ENCODE measurements around the gene PRLH. TPM values are rescaled to one million over a fixed set of nuclear protein-coding genes. Genes with fewer than 3 reads are reported as not detected.

The PRLH gene
- total RNA-seq, 2 donors from 2014 or later = not detected

GRCh38 chr2:237574894-237575868 is 8.8 kb downstream of the PRLH start:
- no peak overlapping the region for H3K27ac Mint-ChIP-seq
- peaks cover 0 to 5% of the 10 kb centered on the region in 2 donors for H3K4me1 Mint-ChIP-seq (ENCODE audit: low read depth in 2 of 2)
- peaks cover 0 to 4% of the 10 kb centered on the region in 2 donors for H3K27me3 Mint-ChIP-seq
- DNase-seq (ENCODE audit: low spot score) = no peak
- no peak overlapping the region for H3K4me3 Mint-ChIP-seq
- H3K9me3 Mint-ChIP-seq = no peaks in the 10 kb centered on the region
- no peaks in the 10 kb centered on the region for H3K36me3 Mint-ChIP-seq
- no peak for ATAC-seq

- Mint-ChIP-seq H3K36me3 (no peaks in the 10 kb centered on the region), H3K9me3 (no peaks in the 10 kb centered on the region), H3K27ac (no peak overlapping the region), H3K4me1 (ENCODE audit: low read depth in 2 of 2) (peaks cover 0 to 5% of the 10 kb centered on the region in 2 donors), H3K27me3 (peaks cover 0 to 4% of the 10 kb centered on the region in 2 donors), H3K4me3 (no peak overlapping the region)
- ATAC-seq (no peak), DNase-seq (ENCODE audit: low spot score) (no peak)
Measured at GRCh38 chr2:237575869-237576862, 9.8 kb downstream of the PRLH start.

GRCh38 chr2:237576974-237577373 is 10.6 kb downstream of the PRLH start:
- H3K9me3 Mint-ChIP-seq = no peaks in the 10 kb centered on the region
- no peak overlapping the region for H3K27ac Mint-ChIP-seq
- peaks cover 0 to 3% of the 10 kb centered on the region in 2 donors for H3K4me1 Mint-ChIP-seq (ENCODE audit: low read depth in 2 of 2)
- H3K27me3 Mint-ChIP-seq = peaks cover 0 to 4% of the 10 kb centered on the region in 2 donors
- ATAC-seq = no peak
- H3K36me3 Mint-ChIP-seq = no peaks in the 10 kb centered on the region
- H3K4me3 Mint-ChIP-seq = no peak overlapping the region
- no peak for DNase-seq (ENCODE audit: low spot score)

GRCh38 chr2:237577458-237577857 is 11.1 kb downstream of the PRLH start:
- ATAC-seq (no peak), DNase-seq (ENCODE audit: low spot score) (no peak)
- H3K4me3 Mint-ChIP-seq = no peak overlapping the region
- H3K4me1 Mint-ChIP-seq (ENCODE audit: low read depth in 2 of 2) = no peaks in the 10 kb centered on the region
- H3K27me3 Mint-ChIP-seq = peaks cover 0 to 3% of the 10 kb centered on the region in 2 donors
- no peak overlapping the region for H3K27ac Mint-ChIP-seq
- no peaks in the 10 kb centered on the region for H3K9me3 Mint-ChIP-seq
- H3K36me3 Mint-ChIP-seq = no peaks in the 10 kb centered on the region

GRCh38 chr2:237577956-237578870 is 11.8 kb downstream of the PRLH start:
- ATAC-seq (no peak), DNase-seq (ENCODE audit: low spot score) (no peak)
- Mint-ChIP-seq H3K36me3 (no peaks in the 10 kb centered on the region), H3K4me1 (ENCODE audit: low read depth in 2 of 2) (no peaks in the 10 kb centered on the region), H3K9me3 (no peaks in the 10 kb centered on the region), H3K27me3 (peaks cover 0 to 2% of the 10 kb centered on the region in 2 donors), H3K27ac (no peak overlapping the region), H3K4me3 (no peak overlapping the region)

DNA sequence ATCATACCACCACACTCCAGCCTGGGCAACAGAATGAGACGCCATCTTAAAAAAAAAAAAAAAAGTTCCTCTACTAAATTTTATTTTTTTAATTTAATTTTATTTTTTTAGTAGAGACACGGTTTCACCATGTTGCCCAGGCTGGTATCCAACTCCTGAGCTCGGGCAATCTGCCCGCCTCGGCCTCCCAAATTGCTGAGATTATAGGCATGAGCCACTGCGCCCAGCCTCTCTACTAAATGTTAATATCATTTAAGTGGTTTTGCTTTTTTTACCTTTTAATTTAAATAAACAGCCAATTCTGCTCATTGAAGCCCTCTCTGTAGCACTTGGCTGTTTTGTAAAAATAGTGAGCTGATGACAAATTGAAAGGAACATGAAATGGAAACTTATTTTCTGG is 15.0 kb downstream of the PRLH start:
- Mint-ChIP-seq H3K4me3 (no peak overlapping the region), H3K27ac (no peak overlapping the region), H3K4me1 (ENCODE audit: low read depth in 2 of 2) (no peaks in the 10 kb centered on the region), H3K27me3 (peaks cover 0 to 2% of the 10 kb centered on the region in 2 donors), H3K36me3 (no peaks in the 10 kb centered on the region), H3K9me3 (no peaks in the 10 kb centered on the region)
- ATAC-seq (no peak), DNase-seq (ENCODE audit: low spot score) (no peak)

DNA sequence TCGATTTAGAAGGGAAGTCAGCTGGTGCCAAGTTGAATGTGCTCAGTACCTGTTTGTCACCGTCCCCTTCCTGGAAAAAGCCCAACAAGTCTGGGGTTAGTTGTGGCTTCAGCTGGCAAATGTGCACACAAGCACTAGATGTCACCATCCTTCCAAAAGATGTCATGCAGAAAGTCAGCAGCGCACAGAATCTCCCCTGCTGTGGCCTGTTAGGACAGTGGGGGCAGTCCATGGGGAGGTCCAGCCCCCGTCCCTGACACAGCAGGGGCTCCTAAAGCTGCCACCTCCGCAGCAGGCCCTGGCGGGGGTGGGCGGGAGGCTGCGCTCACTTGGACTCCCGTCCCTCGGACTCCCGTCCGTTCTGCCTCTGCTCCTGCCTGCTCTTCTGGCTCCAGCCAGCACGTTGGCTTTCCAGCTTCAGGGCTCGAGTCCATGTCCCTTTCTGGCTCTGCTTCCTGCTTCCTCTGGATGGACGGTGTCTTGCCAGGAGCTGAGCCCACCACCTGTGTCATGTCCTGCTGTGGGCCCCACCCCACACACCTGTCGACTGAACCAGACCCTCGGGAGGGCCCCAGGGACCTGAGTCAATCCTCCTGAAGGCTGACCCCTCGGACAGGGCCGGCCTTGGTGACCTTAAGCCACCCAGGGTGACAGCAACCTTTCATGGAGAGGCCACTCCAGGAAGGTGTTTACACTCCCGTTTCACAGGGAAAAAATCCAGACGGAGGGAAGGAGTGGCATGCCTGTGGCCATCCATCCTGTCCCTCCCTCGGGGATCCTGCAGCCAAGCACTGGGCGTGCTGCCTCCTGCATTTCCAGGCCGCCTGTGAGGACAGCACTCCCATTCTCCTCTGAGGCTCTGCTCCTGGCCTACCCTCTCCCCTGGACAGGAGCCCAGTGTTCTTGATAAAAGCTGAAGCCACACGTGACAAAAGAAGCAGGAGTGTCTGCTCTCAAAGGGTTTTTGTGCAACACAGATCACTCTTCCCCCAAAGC is 15.7 kb downstream of the PRLH start:
- Mint-ChIP-seq H3K4me1 (ENCODE audit: low read depth in 2 of 2) (no peaks in the 10 kb centered on the region), H3K9me3 (no peaks in the 10 kb centered on the region), H3K36me3 (no peaks in the 10 kb centered on the region), H3K27me3 (peaks cover 0 to 5% of the 10 kb centered on the region in 2 donors), H3K4me3 (no peak overlapping the region), H3K27ac (no peak overlapping the region)
- no peak for DNase-seq (ENCODE audit: low spot score)
- ATAC-seq = peak in 1 of 2 donors; percentile 50

DNA sequence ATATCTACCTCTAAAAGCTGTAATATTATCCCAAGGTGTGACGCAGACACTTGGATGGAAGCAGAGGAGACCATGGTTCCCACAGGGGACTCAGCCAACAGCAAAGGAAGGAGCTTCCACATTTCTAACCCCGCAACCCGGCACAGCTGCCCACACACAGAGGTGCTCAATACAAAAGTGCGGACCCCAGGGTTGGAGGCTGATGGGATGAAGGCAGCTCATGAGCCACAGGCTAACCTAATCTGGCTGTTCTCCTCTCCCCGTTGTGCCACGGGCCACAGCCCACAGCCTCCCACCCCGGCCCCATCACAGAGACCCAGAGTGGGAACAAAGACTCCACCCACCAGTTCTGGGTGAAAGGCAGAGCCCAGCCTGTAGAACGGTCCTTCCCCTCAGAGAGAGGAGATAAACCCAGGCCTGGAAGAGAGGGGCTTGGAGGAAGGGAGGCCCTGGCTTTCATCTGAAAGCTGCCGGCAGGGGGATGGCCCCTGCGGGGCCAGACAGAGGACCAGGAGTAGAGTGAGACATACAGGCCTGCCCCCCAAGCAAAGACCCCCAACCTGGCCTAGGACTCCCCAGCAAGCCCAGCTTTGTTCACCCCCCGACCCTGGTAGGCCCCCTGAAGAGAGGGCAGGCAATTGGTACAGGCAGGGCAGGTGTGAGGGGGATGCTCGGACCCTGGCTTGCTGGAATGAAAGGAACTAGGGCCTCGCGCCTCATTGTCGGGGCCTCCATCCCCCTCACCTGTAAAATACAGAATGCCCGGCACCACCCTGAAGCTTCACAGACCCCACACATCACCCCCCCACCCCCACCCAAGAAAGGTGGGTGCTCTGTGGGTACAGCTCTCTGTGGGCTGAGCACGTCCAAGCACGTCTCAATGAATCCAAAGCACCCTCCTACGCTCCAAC is 17.3 kb downstream of the PRLH start:
- no peak for DNase-seq (ENCODE audit: low spot score)
- H3K4me3 Mint-ChIP-seq = no peak overlapping the region

DNA sequence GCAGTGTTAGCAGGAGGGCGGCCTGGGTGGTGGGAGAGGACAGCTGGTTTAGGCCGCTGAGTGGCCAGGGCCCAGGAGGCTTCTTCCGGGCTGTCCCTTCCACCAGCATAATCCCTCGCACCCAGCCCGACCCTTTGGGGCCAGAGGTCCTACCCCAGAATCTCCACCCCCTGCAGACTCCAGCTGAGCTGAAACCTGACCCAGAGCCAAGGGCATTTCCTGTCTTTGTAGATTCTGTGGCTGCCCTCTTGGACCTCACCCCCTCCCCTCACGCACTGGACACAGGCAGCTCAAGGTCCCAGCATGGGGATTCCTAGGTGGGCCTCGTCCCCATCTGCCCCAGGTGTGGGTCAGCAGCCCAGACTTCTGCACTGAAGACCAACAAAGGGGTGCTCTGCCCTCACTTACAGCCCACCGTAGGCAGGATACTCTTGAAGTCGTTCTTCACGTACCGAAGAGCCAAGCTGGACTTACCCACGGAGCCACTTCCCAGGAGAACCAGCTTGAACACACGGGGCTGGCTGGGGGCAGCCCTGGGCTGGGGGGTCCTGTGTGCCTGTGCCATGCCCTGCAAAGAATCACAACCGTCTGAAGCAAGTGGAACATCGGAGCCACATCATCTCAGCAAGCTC is 19.3 kb downstream of the PRLH start:
- H3K4me3 Mint-ChIP-seq = no peak overlapping the region

More for the DNA sequence above, 17.3 kb downstream of the PRLH start:
- Mint-ChIP-seq H3K27ac (no peak overlapping the region), H3K9me3 (no peaks in the 10 kb centered on the region), H3K36me3 (no peaks in the 10 kb centered on the region), H3K27me3 (peaks cover 0 to 3% of the 10 kb centered on the region in 2 donors), H3K4me1 (ENCODE audit: low read depth in 2 of 2) (no peaks in the 10 kb centered on the region)
- no peak for ATAC-seq

GRCh38 chr2:237588044-237588696 is 21.8 kb downstream of the PRLH start:
- no peak overlapping the region for H3K27ac Mint-ChIP-seq
- no peak overlapping the region for H3K4me3 Mint-ChIP-seq
- H3K4me1 Mint-ChIP-seq (ENCODE audit: low read depth in 2 of 2) = peaks cover 0 to 3% of the 10 kb centered on the region in 2 donors
- DNase-seq (ENCODE audit: low spot score) = no peak
- H3K9me3 Mint-ChIP-seq = no peaks in the 10 kb centered on the region
- H3K36me3 Mint-ChIP-seq = no peaks in the 10 kb centered on the region
- ATAC-seq = no peak
- peaks cover 3 to 14% of the 10 kb centered on the region in 2 donors for H3K27me3 Mint-ChIP-seq

More for the DNA sequence above, 19.3 kb downstream of the PRLH start:
- ATAC-seq (no peak), DNase-seq (ENCODE audit: low spot score) (no peak)
- Mint-ChIP-seq H3K36me3 (no peaks in the 10 kb centered on the region), H3K27ac (no peak overlapping the region), H3K27me3 (peaks cover 3 to 14% of the 10 kb centered on the region in 2 donors), H3K4me1 (ENCODE audit: low read depth in 2 of 2) (no peaks in the 10 kb centered on the region), H3K9me3 (no peaks in the 10 kb centered on the region)

Measured in natural killer cell treated with Interleukin-12 subunit alpha and Interleukin-12 subunit beta and Interleukin-15 and Interleukin-18, amount 100 ng/mL, for 72 hours (primary cell).